ENCODE measurements around the gene TIPARP.
"Not testable (repeated sequence)": the region's sequence is repeated elsewhere in the genome, so short reads cannot be mapped to it uniquely, and the experiment has no call there.

TIPARP gene

DNA sequence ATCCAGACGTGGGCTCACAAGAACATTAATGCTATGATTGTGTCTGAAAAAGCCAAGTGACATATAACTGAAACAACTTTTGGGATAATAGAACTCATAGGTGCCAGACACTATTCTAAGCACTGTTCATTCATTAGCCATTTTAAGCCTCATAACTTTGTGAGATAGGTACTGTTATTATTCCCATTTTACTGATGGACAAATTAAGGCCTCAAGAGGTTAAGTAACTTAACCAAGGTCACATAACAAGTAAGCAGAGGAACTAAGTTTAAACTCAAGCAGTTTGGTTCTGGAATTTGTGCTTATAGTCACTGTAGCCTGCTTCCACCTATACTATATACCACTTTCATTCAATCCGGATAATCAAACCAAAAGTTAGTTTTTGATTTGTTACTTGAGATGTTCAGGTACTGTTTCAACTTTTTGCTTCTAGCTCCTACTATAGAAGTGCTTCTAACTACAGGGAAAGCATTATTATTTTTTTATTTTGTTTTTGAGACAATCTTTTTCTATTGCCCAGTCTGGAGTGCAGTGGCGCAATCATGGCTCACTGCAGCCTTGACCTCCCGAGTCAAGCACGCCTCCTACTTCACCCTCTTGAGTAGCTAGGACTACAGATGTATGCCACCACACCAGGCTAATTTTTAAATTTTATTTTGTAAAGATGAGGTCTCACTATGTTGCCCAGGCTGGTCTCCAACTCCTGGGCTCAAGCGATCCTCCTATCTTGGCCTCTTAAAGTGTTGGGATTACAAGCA lies 41.9 kb downstream of the TIPARP start:
- DNase-seq = no peak

DNA sequence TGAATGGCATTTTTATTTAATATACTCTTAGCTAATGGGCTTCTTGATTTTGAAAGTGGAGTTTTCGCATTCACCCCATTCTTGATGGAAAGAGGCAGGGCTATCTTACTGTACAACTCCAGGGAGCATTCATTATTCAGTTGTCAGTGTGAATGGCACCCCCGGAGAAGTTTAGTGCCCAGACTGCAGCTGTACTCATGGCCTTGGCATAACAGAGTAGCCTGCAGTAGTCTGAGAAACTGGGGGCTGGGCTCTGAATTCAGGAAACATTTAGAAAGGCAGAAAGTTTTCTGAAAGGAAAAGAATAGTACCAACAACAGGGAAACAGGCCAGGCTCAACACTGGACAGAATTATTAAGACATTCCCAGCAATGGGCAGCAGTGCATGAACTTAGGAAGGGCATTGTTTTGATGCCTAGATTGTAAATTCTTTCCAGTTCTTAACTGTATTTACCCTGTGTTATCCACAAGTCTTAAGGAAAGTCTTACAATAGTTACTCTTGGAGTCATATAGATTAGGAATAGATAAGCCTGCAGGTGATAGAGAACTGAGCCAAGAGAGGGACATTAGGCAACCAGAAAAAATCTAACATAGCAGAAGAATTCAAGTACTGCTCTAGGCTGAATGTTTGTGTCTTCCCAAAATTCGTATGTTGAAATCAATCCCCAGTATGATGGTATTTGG lies 44.4 kb downstream of the TIPARP start:
- no peak for DNase-seq

DNA sequence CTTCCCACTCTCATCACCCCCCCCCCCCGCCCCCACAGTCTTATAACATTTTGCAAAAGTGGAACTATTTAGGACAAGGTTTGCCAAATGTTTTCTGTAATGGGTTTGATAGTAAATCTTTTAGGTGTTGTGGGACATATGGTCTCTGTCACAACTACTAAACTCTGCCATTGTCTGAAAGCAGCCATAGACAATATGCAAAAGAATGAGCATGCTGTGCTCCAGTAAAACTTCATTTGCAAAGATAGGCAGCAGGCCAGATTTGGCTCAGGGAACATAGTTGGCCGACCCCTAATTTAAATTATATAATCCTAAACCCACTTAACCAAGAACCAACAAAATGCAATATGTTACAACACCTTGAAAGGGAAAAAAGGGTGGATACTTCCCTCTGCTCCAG lies 46.4 kb downstream of the TIPARP start:
- DNase-seq = no peak

DNA sequence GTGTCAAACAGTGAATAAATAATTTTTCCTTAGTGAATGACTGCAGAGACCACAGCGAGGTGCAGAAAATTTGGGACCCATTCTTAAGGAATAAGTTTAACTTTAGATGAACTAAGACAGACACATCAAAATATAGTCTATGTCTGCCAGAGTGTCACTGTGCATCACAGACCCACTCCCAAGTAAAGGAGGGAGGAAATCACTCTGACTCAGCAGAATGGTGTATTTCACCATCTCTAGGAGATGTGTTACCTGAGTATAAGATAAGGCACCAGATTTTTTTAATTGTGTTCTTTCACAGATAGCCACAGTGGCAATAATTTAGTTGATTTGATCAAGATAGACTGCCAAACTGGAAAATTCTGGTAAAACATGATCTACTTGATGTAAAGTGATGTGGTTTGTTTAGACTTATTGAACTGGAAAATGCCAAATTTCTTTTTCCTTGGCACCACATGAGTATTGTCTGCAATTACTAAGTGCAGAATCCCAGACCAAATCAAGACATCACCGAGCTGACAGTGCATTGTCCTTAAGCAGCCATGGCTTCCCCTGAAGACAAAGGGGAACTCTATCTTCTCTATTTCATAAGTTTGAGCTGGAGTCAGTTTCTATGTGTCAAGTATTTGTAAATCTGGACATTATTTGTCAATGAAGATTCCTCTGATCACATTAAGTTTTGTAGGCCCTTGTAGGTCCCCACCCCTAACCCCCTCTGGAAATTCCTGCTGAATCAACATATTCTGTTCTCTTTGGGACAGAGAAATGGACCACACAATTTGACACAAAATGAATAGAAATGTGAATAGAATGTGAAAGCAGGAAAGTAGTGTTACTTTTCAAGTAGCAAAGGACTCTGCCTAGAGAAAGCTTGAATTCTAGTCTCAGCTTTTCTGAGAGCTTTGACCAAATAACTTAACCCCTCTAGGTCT lies 47.6 kb downstream of the TIPARP start:
- DNase-seq = no peak

DNA sequence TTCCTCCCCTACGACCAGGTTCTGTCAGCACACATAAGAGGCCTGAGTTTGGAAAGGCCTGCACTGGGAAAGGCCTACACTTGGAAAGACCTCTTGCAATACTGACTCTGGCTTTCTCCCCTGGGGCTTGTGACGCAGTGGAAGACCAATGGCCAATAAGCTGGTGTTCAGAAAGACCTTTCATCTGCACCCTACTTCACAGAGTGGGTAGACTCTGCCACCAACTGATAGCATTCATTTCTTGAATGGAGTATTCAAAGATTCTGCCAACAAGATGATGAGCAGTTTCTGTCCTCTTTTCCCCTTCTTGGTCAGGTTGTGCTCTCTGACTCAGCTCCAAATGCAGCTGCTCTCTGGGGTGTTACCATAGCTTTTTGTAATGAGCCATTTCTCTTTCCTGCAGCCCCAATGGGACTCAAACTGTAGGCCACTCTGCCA lies 48.8 kb downstream of the TIPARP start:
- DNase-seq = no peak

DNA sequence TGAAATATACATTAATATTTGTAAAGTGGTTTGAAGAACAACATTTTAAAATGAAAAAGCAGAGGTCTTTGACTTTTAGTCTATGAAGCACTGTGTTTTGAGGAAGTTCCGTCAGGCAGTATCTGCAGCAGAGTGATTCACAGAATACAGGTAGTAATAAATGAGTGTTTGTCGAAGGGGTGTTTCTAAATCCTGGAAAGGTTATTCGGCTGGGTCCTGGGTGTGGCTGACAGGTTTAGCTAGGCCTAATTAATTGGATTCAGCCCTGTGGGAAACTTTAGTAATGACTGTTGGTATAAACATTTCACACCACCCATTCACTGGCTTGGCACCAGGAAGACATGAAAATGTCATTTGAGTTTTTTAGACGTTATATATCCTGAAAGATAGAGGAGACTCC lies 51.3 kb downstream of the TIPARP start:
- no peak for DNase-seq

DNA sequence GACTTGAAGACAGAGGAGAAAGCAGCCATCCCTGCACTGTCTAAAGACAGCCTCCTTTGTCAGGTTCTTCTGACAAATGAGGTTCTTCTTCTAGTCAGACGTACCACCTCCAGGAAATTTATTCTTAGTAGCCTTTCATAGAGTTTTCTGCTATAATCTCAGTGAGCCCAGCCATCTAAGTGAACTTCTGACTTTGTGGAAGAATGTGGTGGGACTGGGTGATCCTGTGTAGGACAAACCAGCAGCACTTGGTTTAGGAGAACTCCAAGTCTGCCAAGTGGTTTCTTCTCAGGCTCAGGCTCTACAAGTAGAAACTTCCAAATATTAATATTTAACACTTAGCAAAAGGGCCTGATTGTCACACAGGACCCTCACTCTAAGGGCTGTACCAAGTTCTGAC lies 52.1 kb downstream of the TIPARP start:
- no peak for DNase-seq

DNA sequence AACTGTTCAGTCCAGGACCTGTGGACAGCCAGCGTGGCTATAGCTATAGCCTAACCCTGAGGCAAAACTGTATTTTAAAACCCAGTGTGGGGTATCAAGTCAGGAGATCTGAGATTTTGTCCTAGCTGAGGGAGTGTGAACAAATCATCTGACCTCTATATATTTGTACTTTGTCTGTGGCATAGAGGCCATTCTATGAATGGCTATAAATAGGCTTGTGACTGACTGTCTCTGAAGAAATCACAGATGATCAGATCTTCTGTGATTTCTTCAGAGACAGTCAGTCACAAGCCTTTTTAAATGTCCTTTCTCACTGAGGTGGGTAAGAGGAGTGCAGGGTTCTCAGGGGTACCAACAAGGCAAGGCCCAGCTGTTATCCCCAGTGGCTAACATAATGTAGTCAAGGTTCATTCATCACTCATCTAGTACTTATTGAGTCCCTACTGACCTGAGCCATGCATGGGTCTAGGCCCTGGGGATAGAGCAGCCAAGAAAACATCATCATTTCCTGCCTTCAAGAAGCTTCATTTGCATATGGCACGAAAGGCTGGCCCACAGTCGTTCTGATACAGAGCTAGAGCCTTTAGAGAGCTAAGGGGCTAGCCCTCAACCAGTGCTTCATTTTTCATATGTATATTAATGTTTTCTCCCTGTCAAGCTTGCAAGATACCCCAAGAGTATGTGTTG lies 53.3 kb downstream of the TIPARP start:
- no peak for DNase-seq

DNA sequence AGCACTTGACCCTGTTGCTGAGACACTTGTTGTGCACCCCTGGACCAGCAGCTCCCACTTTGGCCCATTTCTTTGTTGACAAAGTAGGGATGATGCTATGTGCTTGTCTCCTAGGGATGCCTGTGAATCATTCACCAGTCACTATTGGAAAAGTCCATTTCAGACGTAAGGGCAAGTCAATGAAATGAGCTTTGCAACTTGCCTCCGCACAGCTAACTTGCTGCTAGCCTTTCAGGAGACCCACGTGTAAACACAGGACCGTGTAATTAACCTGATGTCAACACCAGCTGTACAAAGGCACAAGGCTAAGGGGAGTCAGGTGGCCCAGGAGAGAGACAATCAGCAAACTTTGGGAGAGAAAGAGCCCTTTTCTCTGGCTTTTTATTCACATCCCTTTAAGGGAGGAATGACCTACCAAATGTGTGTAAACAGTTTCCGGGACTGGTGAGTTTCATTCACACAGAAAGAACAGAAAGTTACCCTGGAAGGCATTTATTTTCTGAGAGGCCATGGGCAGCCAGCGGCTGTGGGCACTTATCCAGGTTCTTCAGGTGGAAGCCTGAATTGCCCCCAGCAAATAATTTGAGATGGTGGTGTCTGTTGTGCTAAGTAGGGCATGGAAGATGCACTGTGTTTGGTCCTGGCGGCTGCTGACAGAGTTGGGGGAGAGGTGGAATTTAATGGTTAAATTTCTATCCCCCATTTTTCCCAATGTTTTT lies 54.0 kb downstream of the TIPARP start:
- DNase-seq = no peak

DNA sequence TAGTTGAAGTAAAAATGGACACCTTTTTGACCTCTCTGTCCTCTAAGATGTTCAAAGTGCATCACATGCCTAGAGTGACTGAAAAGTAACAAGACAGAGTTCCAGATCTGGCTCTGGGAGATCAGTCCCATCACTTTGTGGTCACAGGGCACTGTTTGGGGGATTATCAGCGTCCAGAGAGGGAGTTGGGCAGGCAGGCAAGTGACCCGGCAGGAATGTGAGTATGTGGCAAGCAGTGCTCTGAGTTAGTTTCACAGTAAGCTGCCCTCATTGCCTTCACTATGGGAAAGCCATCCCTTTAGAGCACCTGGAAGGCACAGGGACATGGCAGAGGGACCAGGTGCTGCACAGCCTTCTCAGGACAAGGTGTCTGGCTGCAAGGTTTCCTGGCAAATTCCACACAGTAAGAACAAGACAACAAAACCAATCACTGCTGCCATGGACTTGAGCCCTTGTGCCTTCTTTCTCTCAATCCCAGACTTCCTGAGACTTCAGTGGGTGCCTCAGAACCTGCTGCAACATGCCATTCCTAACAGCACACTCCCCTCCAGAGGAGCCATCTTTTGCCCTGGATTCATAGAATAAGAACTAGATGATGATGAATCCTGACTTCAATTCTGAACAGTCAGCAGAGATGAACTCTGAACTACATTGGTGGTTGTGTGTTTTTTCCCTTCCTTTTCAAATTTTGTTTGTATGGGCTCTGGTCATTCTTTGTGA lies 55.2 kb downstream of the TIPARP start:
- no peak for DNase-seq

DNA sequence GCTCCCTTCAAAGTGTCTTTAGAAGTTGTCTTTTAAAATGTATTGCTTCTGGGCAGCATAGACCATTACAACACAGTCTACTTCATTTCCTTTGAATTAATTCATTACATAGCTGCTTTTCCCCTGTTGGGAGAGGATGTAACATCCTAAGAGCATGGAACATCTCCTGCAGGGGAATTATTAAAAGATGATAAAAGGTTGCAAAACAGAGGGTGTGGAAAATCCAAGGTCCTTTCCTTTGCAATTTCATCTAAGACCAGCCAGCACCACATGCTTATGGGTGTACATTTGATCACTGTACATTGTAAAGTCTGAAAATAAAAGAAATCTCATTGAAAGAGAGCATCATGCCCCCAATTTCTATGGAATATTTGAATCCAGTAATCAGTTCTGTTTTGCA lies 57.4 kb downstream of the TIPARP start:
- DNase-seq = no peak

DNA sequence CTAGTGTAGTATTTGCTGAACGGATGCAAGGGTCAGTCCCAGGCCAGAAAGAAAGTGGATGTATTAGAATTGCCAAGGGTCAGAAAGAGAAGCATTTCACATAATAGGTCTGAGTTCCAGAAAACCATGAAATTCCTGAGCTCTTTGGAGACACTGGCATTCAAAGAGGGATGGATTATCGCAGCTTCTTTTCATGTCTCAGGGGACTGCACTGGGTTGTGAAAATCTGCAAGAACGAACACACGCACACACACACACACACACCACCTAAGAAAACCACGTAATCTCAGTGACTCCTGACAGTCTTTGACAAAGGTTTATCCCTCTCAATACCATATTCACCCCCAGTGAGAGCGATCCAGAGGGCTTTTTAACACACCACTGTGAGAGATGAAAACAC lies 57.9 kb downstream of the TIPARP start:
- no peak for DNase-seq

DNA sequence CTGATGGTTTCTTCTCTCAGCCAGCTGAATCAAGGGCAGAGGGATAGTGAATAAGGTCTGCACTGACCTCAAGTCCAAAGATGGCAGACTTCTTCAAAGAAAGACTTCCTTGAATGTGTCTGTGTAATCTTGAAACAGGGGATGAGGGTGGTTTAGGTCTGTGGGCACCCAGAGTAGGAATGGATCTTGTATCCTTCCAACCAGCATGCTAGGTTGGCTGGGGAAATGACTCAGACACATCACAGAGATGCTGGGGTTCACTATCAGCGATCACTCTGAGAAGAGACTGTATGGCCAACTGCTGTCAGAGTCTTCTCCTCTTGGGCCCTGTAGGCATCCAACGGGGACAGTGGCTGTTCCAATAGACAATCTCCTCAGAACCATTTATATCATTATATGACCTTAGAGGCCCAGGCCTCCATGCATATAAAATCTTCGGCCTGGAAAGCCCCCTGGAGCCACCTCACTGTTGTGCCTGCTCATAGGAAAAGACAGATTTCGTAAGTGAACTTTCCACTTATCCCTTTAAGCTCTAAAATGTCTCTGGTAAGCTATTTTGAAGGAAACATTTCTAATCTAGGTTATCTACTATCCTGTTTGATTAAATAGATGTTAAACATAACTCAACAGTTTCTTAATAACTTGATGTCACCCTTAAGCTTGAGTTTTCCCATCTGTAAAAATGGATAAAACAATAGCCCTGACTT lies 58.5 kb downstream of the TIPARP start:
- DNase-seq = no peak

DNA sequence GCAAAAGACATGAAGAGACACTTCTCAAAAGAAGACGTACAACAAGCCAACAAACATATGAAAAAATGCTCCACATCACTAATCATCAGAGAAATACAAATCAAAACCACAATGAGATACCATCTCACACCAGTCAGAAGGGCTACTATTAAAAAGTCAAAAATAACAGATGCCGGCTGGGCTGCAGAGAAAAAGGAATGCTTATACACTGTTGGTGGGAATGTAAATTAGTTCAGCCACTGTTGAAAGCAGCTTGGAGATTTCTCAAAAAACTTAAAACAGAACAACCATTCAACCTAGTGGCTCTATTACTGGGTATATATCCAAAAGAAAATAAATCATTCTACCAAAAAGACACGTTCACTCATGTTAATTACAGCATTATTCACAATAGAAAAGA lies 60.3 kb downstream of the TIPARP start:
- not testable (repeated sequence) for DNase-seq

DNA sequence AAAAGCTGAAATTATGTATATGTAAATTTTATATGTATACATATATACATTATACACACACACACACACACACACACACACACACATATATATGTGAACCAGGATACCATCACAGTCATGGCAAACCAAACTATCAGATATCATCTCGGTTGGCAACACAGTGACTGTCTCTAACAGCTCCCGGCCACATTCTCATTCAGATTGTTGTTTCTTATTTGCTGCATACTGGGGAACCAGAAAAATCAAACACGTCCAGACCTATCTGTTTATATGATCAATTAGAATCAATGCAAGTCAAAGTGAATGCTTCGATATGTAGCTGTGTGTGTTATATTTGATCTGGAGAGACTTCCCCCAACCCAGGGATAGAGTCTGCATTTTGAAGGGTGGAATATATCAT lies 61.1 kb downstream of the TIPARP start:
- no peak for DNase-seq

DNA sequence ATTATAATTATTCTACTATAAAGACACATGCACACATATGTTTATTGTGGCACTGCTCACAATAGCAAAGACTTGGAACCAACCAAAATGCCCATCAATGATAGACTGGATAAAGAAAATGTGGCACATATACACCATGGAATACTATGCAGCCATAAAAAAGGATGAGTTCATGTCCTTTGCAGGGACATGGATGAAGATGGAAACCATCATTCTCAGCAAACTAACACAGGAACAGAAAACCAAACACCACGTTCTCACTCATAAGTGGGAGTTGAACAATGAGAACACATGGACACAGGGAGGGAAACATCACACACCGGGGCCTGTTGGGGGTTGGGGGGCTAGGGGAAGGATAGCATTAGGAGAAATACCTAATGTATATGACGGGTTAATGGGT lies 62.7 kb downstream of the TIPARP start:
- DNase-seq = not testable (repeated sequence)

DNA sequence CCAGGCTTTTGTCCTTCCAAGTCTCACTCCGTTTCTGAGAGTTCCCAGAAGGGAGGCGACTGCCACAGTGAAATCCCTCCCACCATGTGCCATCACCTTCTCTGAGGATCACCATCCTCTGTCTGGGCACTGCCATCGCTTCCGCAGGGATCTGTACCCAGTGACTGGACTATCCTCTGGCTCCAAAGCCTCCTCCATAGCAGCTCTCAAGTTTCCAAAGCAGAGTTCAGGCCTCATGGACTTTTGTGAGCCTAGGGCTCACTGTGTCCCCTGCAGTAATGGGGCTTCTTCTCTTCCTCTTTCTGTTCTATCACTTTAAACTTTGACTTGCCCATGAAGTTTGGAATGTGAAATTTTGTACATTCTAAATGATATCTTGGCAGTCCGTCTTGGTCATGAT lies 63.9 kb downstream of the TIPARP start:
- no peak for DNase-seq

DNA sequence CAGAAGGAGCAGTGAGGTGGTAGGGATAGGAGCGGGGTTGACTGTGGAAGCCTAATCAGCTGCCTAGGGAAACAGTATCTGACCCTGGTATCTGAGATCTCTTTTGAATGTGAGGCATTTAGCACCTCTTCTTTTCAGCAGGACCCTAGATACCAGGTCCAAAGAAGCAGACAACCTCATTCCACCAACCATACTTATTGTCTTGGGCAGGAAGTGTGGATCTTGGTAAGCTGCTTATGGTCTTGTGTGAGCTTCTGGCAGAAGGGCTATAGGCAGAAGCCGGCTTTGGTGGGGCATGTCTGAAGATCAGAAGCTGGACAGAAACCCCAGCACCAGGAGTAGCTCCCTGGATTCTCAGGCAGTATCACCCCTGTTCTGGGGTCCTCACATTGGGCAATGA lies 65.6 kb downstream of the TIPARP start:
- DNase-seq = no peak

DNA sequence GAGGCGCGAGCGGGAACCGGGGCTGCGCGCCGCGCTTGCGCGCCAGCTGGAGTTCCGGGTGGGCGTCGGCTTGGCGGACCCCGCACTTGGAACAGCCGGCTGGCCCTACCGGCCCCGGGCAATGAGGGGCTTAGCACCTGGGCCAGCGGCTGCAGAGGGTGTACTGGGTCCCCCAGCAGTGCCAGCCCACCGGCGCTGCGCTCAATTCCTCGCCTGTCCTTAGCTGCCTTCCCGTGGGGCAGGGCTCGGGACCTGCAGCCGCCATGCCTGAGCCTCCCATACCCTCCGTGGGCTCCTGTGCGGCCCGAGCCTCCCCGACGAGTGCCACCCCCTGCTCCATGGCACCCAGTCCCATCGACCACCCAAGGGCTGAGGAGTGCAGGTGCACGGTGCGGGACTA lies 66.2 kb downstream of the TIPARP start:
- DNase-seq = not testable (repeated sequence)

DNA sequence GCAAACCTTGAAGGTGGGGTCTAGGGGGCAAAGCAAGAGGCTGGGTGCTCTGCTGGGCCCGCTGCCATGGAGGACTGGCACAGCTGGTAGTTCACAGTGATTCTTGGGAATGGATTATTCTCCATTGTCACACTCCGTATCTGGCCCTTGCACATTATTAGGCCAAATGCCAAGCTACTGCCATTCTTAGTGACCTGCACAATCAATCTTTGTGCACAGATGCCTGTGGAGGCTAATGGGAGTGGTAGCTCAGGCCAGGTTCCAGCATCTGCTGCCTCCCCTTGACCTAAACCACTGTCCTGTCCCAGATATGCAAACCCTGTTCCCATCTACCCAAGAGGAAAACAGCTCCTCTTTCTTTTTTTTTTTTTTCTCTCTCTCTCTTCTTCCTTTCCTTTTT lies 67.5 kb downstream of the TIPARP start:
- no peak for DNase-seq

DNA sequence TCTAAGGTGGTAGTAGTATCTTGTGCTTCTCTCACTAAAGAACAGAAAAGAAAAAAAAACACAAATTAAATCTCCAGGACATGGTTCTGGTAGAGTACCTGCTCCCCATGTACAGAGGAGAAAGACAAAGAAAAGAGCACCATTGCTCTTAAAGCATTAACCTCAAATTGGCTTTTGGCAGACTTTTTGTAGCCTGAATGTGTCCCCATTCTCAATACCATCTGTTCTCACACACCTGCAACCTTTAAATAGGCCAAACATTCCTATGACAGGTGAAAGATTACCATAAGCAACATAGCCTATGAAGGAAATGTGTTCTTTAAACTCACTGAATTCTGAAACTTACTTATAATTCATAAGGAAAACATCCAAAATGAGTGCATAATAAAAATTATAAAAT lies 68.0 kb downstream of the TIPARP start:
- no peak for DNase-seq
